ENCODE measurements around the gene ETS1. TPM values are rescaled to one million over a fixed set of nuclear protein-coding genes. Genes with fewer than 3 reads are reported as not detected.

The ETS1 gene
- total RNA-seq, 1 donor from 2014 or later, result 115 TPM

GRCh38 chr11:128596250-128596649 is 8.9 kb upstream of the ETS1 start:
- DNase-seq (ENCODE audit: low spot score), result no peak
- Mint-ChIP-seq H3K36me3 (ENCODE audit: low read depth) (no peaks in the 10 kb centered on the region), H3K27ac (ENCODE audit: unreplicated experiment) (no peak overlapping the region), H3K4me3 (ENCODE audit: unreplicated experiment) (no peak overlapping the region), H3K4me1 (ENCODE audit: low read depth) (peaks cover 19% of the 10 kb centered on the region), H3K27me3 (ENCODE audit: low read depth) (peaks cover 1% of the 10 kb centered on the region), H3K9me3 (ENCODE audit: low read depth) (no peaks in the 10 kb centered on the region)
- TF ChIP-seq CTCF (IDR thresholded peaks at IDR 0.05), result no peak

GRCh38 chr11:128595775-128596174 is 8.4 kb upstream of the ETS1 start:
- no peak for TF ChIP-seq CTCF (IDR thresholded peaks at IDR 0.05)
- no peak overlapping the region for H3K4me3 Mint-ChIP-seq (ENCODE audit: unreplicated experiment)
- H3K27me3 Mint-ChIP-seq (ENCODE audit: low read depth), result peaks cover 3% of the 10 kb centered on the region
- no peaks in the 10 kb centered on the region for H3K36me3 Mint-ChIP-seq (ENCODE audit: low read depth)
- H3K9me3 Mint-ChIP-seq (ENCODE audit: low read depth), result no peaks in the 10 kb centered on the region
- H3K27ac Mint-ChIP-seq (ENCODE audit: unreplicated experiment), result no peak overlapping the region
- H3K4me1 Mint-ChIP-seq (ENCODE audit: low read depth), result peaks cover 19% of the 10 kb centered on the region
- no peak for DNase-seq (ENCODE audit: low spot score)

GRCh38 chr11:128595221-128595620 is 7.9 kb upstream of the ETS1 start:
- H3K36me3 Mint-ChIP-seq (ENCODE audit: low read depth), result no peaks in the 10 kb centered on the region
- DNase-seq (ENCODE audit: low spot score), result no peak
- peaks cover 19% of the 10 kb centered on the region for H3K4me1 Mint-ChIP-seq (ENCODE audit: low read depth)
- peaks cover 3% of the 10 kb centered on the region for H3K27me3 Mint-ChIP-seq (ENCODE audit: low read depth)
- no peak overlapping the region for H3K27ac Mint-ChIP-seq (ENCODE audit: unreplicated experiment)
- TF ChIP-seq CTCF (IDR thresholded peaks at IDR 0.05), result no peak
- no peak overlapping the region for H3K4me3 Mint-ChIP-seq (ENCODE audit: unreplicated experiment)
- peaks cover under 1% of the 10 kb centered on the region for H3K9me3 Mint-ChIP-seq (ENCODE audit: low read depth)

GRCh38 chr11:128594226-128594625 is 6.9 kb upstream of the ETS1 start:
- Mint-ChIP-seq H3K36me3 (ENCODE audit: low read depth) (no peaks in the 10 kb centered on the region), H3K27ac (ENCODE audit: unreplicated experiment) (no peak overlapping the region), H3K4me1 (ENCODE audit: low read depth) (peaks cover 19% of the 10 kb centered on the region), H3K9me3 (ENCODE audit: low read depth) (peaks cover 6% of the 10 kb centered on the region), H3K4me3 (ENCODE audit: unreplicated experiment) (no peak overlapping the region), H3K27me3 (ENCODE audit: low read depth) (peaks cover 3% of the 10 kb centered on the region)
- no peak for DNase-seq (ENCODE audit: low spot score)
- no peak for TF ChIP-seq CTCF (IDR thresholded peaks at IDR 0.05)

- Mint-ChIP-seq H3K27ac (ENCODE audit: unreplicated experiment) (no peak overlapping the region), H3K27me3 (ENCODE audit: low read depth) (peaks cover 3% of the 10 kb centered on the region), H3K4me3 (ENCODE audit: unreplicated experiment) (no peak overlapping the region), H3K36me3 (ENCODE audit: low read depth) (no peaks in the 10 kb centered on the region), H3K4me1 (ENCODE audit: low read depth) (peaks cover 19% of the 10 kb centered on the region), H3K9me3 (ENCODE audit: low read depth) (peaks cover 6% of the 10 kb centered on the region)
- TF ChIP-seq CTCF (IDR thresholded peaks at IDR 0.05), result no peak
- DNase-seq (ENCODE audit: low spot score), result no peak
Observed at GRCh38 chr11:128593281-128593680, 5.9 kb upstream of the ETS1 start.
